Keratinocyte (primary cell): Measurements from ENCODE around the gene AMN.

ENCODE experiments used
- EZH2 ChIP-seq: IDR thresholded peaks from one replicate; pipeline ENCODE4 v1.6.1; 2012; ENCODE audit warnings: inconsistent platforms, mild to moderate bottlenecking, low read length, moderate library complexity
- TF ChIP-seq, protein P1 (sequence below), 3 experiments: IDR thresholded peaks in 1 of 3; conservative IDR thresholded peaks in 1 of 3; optimal IDR thresholded peaks in 1 of 3; 2 replicates in 2 of 3; 3 replicates in 1 of 3; pipeline versions ENCODE3 to v1.5.1; 2011; ENCODE audit warnings: low read length in 3 of 3, mild to moderate bottlenecking in 3 of 3, moderate library complexity in 2 of 3, control low read depth in 1 of 3, inconsistent platforms in 1 of 3; ENCODE audit not compliant: insufficient read depth in 2 of 3; ENCODE audit errors: extremely low read depth in 1 of 3

DNA sequence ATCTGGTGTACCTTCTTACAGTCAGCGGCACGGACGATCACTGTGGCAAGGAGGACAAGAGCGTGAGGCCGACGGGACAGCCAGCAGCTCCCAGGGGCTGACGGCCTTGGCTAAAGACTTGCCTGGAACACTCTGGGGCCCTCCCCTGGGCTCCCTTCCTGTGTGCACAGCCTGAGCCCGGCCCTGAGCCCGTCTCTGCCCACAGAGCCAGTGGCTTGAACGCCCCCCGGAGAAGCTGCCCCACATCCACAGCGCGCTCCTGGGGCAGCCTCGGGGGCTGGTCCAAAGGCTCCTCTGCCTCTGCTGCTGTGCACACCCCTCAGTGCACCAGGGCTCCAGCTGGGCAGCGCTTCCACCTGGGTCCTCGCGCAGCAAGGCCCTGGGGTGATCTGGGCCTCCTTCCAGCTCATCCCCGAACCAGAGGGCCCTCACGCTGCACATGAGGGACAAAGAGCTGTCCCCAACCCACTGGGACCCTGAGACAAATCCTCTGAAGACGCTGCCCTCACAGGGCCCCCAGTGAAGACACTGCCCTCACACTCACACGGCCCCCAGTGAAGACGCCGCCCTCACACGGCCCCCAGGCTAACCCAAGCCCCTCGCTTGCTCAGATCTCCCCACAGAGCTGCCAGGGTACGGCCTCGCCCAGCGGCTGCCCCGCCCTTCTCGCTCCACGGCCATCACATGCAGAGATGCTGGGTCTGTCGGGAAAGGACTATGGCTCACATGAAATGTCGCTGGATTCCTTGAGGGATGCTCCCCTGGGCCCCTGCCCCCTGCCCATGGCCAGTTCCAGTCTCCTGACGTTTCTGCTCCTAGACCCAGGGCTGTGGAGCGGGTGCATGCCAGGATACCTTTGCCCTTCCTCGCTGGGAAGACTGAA, 22.2 kb downstream of the AMN start:
- TF ChIP-seq, protein P1, sequence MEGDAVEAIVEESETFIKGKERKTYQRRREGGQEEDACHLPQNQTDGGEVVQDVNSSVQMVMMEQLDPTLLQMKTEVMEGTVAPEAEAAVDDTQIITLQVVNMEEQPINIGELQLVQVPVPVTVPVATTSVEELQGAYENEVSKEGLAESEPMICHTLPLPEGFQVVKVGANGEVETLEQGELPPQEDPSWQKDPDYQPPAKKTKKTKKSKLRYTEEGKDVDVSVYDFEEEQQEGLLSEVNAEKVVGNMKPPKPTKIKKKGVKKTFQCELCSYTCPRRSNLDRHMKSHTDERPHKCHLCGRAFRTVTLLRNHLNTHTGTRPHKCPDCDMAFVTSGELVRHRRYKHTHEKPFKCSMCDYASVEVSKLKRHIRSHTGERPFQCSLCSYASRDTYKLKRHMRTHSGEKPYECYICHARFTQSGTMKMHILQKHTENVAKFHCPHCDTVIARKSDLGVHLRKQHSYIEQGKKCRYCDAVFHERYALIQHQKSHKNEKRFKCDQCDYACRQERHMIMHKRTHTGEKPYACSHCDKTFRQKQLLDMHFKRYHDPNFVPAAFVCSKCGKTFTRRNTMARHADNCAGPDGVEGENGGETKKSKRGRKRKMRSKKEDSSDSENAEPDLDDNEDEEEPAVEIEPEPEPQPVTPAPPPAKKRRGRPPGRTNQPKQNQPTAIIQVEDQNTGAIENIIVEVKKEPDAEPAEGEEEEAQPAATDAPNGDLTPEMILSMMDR (optimal IDR thresholded peaks at IDR 0.05 in 1 of 3, IDR thresholded peaks at IDR 0.05 in 1 of 3, conservative IDR thresholded peaks at IDR 0.05 in 1 of 3; ENCODE audit: extremely low read depth in 1 of 3, insufficient read depth in 2 of 3, low read length in 3 of 3) = no peak
- no peak for TF ChIP-seq EZH2
